ENCODE measurements around the gene ILKAP. TPM values are rescaled to one million over a fixed set of nuclear protein-coding genes. Genes with fewer than 3 reads are reported as not detected.
A peak's percentile ranks its signal among the peaks of the same experiment; 100 is the strongest.

ILKAP gene
- total and polyA plus RNA-seq, 7 donors = 31.8 to 66.6 (median 43.8) TPM

DNA sequence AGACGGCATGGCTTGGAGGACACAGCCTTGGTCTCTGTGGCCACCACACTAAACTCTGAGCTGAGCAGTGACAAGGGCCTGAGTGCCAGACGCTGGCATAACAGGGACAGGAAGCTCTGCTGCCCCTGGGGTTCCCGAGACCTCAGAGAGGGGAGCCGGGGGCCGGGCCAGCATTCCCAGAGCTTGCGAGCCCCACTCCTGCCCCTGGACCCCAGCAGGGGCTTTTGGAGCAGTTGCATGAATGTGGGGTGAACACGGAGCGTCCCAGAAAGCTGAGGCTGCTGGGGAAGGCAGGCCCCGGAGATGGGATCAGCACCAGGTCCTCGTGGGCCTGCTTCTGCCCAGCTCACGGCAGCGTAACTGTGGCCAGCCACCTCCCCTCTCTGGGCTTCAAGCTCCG, 52.3 kb downstream of the ILKAP start:
- DNase-seq = no peak
- peak overlapping the region; percentile 99 for H3K27ac ChIP-seq
- ATAC-seq = no peak

GRCh38 chr2:238150686-238151085, 52.8 kb downstream of the ILKAP start:
- 74 to 83% (median 77%) methylated on average over 16 to 25 of the region's 25 CpGs for WGBS, 3 donors
- H3K27me3 ChIP-seq (ENCODE audit: insufficient read depth in 3 of 3, low read length in 2 of 3) = no peaks in the 10 kb centered on the region
- no peaks in the 10 kb centered on the region for H3K9me3 ChIP-seq
- no peak for ATAC-seq
- TF ChIP-seq, protein P1, sequence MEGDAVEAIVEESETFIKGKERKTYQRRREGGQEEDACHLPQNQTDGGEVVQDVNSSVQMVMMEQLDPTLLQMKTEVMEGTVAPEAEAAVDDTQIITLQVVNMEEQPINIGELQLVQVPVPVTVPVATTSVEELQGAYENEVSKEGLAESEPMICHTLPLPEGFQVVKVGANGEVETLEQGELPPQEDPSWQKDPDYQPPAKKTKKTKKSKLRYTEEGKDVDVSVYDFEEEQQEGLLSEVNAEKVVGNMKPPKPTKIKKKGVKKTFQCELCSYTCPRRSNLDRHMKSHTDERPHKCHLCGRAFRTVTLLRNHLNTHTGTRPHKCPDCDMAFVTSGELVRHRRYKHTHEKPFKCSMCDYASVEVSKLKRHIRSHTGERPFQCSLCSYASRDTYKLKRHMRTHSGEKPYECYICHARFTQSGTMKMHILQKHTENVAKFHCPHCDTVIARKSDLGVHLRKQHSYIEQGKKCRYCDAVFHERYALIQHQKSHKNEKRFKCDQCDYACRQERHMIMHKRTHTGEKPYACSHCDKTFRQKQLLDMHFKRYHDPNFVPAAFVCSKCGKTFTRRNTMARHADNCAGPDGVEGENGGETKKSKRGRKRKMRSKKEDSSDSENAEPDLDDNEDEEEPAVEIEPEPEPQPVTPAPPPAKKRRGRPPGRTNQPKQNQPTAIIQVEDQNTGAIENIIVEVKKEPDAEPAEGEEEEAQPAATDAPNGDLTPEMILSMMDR (IDR thresholded peaks at IDR 0.05) = no peak
- peaks cover 71% of the 10 kb centered on the region for H3K4me1 ChIP-seq
- intact Hi-C loops (cut with DNase I) = no loop called here
- no peak for DNase-seq
- peak overlapping the region; percentile 48 for H3K4me3 ChIP-seq
- peak overlapping the region; percentile 99 for H3K27ac ChIP-seq
- peaks cover 3 to 40% of the 10 kb centered on the region in 2 donors for H3K36me3 ChIP-seq (ENCODE audit: insufficient read depth in 1 of 2, low read depth in 1 of 2)

More for the DNA sequence above, 52.3 kb downstream of the ILKAP start:
- Histone ChIP-seq H3K4me1 (peaks cover 72% of the 10 kb centered on the region), H3K9me3 (no peaks in the 10 kb centered on the region), H3K4me3 (peak overlapping the region; percentile 4), H3K36me3 (ENCODE audit: insufficient read depth in 1 of 2, low read depth in 1 of 2) (peaks cover 3 to 35% of the 10 kb centered on the region in 2 donors), H3K27me3 (ENCODE audit: insufficient read depth in 3 of 3, low read length in 2 of 3) (no peaks in the 10 kb centered on the region)
- intact Hi-C loops (cut with DNase I) = no loop called here
- TF ChIP-seq, protein P1 (IDR thresholded peaks at IDR 0.05) = no peak
- WGBS, 3 donors = 76 to 87% (median 85%) methylated on average over 13 of the region's 13 CpGs

GRCh38 chr2:238149841-238150572, 53.5 kb downstream of the ILKAP start:
- intact Hi-C loops (cut with DNase I) = loop anchor here in 1 of 2 donors (10.0 kb wide), 1 partner anchor 245 kb away; no protein-coding TSS in a partner anchor
- Histone ChIP-seq H3K27ac (peak overlapping the region; percentile 99), H3K36me3 (ENCODE audit: insufficient read depth in 1 of 2, low read depth in 1 of 2) (peaks cover 3 to 44% of the 10 kb centered on the region in 2 donors), H3K4me3 (peak overlapping the region; percentile 48), H3K4me1 (peaks cover 67% of the 10 kb centered on the region), H3K9me3 (no peaks in the 10 kb centered on the region), H3K27me3 (ENCODE audit: insufficient read depth in 3 of 3, low read length in 2 of 3) (no peaks in the 10 kb centered on the region)
- TF ChIP-seq, protein P1 (IDR thresholded peaks at IDR 0.05) = no peak
- ATAC-seq (peak; percentile 77 to 85 (median 82)), DNase-seq (peak; percentile 83 to 94)
- 26 to 43% (median 32%) methylated on average over 13 to 14 of the region's 14 CpGs for WGBS, 3 donors

DNA sequence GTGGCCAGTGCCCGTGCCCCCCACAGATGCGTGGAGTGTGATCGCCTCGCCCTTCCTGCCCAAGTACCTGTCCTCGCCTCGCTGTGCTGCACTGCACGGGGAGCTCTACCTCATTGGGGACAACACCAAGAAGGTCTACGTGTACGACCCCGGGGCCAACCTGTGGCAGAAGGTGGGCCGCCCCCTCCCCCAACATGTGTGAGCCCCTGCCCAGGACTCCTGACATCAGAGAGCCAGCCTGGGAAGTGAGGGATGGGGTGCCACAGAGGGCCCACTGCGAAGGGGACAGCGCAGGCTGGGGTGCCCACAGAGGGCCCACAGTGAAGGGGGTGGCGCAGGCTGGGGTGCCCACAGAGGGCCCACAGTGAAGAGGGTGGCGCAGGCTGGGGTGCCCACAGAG, 54.5 kb downstream of the ILKAP start:
- Histone ChIP-seq H3K9me3 (no peaks in the 10 kb centered on the region), H3K27me3 (ENCODE audit: insufficient read depth in 3 of 3, low read length in 2 of 3) (no peaks in the 10 kb centered on the region), H3K27ac (peak overlapping the region; percentile 99), H3K36me3 (ENCODE audit: insufficient read depth in 1 of 2, low read depth in 1 of 2) (peaks cover 3 to 50% of the 10 kb centered on the region in 2 donors), H3K4me1 (peaks cover 58% of the 10 kb centered on the region), H3K4me3 (no peak overlapping the region)
- DNase-seq (no peak), ATAC-seq (peak in 1 of 4 donors; percentile 1)
- intact Hi-C loops (cut with DNase I) = loop anchor here in 1 of 2 donors (10.0 kb wide), 1 partner anchor 244 kb away; no protein-coding TSS in a partner anchor
- WGBS, 3 donors = 93 to 96% (median 93%) methylated on average over 15 of the region's 15 CpGs
- TF ChIP-seq, protein P1 (IDR thresholded peaks at IDR 0.05) = no peak

Data from psoas muscle (tissue), 8 donors.